ENCODE data around the gene CADM4.

GRCh38 chr19:43678512-43679261 lies 39.0 kb upstream of the CADM4 start:
- TF ChIP-seq, protein P1, sequence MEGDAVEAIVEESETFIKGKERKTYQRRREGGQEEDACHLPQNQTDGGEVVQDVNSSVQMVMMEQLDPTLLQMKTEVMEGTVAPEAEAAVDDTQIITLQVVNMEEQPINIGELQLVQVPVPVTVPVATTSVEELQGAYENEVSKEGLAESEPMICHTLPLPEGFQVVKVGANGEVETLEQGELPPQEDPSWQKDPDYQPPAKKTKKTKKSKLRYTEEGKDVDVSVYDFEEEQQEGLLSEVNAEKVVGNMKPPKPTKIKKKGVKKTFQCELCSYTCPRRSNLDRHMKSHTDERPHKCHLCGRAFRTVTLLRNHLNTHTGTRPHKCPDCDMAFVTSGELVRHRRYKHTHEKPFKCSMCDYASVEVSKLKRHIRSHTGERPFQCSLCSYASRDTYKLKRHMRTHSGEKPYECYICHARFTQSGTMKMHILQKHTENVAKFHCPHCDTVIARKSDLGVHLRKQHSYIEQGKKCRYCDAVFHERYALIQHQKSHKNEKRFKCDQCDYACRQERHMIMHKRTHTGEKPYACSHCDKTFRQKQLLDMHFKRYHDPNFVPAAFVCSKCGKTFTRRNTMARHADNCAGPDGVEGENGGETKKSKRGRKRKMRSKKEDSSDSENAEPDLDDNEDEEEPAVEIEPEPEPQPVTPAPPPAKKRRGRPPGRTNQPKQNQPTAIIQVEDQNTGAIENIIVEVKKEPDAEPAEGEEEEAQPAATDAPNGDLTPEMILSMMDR (conservative IDR thresholded peaks at IDR 0.05) = no peak
- no peak for TF ChIP-seq ZFX (IDR thresholded peaks at IDR 0.05)
